ENCODE measurements around the gene KRTAP9-9.
"Not testable (repeated sequence)": the region's sequence is repeated elsewhere in the genome, so short reads cannot be mapped to it uniquely, and the experiment has no call there.

The KRTAP9-9 gene

DNA sequence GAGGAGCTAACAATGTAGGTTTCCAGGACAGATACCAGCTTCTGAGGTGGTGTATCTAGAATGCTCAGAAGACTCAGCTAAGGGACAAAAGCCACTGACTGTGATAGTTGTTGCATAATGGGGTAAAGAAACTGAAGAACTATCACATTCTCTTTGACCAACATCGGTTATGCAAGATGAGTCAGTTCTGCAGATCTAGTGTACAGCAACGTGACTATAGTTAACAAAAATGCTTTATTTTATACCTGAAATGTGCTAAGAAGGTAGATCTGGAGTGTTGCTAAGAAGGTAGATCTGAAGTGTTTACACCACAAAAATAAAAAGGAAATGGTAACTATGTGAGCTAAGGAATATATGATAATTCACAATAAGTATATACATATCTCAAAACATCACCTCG lies 12.5 kb downstream of the KRTAP9-9 start:
- no peak for DNase-seq

GRCh38 chr17:41271323-41271722 lies 16.1 kb downstream of the KRTAP9-9 start:
- not testable (repeated sequence) for DNase-seq

- DNase-seq = no peak
Observed at GRCh38 chr17:41271858-41272257, 16.7 kb downstream of the KRTAP9-9 start.

GRCh38 chr17:41275648-41276190 lies 20.5 kb downstream of the KRTAP9-9 start, which contains the start of gene KRTAP9-7:
TSS of gene KRTAP9-7 (plus strand) at chr17:41275698. CDS start at chr17:41275698, 0 bp downstream.
- DNase-seq = not testable (repeated sequence)

DNA sequence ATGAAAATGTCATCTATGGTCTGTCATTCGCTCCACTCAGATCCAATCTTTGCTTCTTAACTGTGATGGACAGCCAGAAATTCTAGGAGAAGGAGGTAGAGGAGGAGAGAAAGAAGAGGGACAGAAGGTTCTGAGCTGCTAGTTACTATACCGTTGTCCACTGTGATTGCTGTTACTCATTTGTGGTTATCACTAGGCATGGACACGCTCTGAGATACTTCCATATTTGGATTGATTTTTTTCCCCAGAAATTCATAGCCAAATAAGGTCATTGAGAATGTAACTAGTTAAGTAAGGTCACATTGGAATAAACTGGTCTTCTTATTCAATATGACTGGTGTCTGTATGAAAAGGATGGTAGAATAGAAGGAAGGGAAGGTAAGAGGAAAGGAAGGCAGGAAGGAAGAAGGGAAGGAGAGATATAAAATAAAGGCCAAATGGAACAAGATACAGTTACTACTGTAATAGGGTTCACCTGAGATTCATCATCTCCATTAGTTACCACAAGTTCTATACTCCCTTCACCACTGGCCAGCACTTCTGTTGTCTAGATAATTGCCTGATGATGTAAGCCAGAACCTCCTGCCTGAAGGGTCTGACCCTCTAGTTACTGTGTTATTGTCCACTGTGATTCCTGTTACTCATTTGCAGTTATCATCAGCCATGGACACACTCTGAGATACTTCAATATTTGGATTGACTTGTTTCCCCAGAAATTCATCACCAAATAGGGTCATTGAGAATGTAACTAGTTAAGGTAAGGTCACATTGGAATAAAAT lies 23.2 kb downstream of the KRTAP9-9 start:
- no peak for DNase-seq

- DNase-seq = no peak
Observed at GRCh38 chr17:41284043-41284442, 28.9 kb downstream of the KRTAP9-9 start.

GRCh38 chr17:41284546-41284945 lies 29.4 kb downstream of the KRTAP9-9 start:
- no peak for DNase-seq

GRCh38 chr17:41287050-41287449 lies 31.9 kb downstream of the KRTAP9-9 start:
- DNase-seq = no peak

DNA sequence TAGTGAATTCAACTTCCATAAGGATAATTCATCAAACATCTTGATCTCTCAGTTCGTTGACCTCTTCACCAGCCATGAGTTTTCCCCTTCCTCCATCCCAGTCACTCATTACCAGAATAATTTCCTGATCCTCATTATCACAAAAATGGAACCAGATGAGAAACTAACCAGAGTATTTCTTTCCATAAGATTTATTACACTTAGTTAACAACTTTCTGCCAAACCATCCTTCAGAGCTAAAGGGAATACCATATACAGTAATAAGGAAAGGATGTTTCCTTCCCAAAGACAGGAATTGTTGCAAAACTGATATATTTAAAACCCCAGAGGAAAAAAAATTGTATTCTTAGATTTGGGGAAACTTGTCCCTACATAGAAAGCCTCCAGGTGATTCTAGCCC lies 38.8 kb downstream of the KRTAP9-9 start:
- no peak for DNase-seq

DNA sequence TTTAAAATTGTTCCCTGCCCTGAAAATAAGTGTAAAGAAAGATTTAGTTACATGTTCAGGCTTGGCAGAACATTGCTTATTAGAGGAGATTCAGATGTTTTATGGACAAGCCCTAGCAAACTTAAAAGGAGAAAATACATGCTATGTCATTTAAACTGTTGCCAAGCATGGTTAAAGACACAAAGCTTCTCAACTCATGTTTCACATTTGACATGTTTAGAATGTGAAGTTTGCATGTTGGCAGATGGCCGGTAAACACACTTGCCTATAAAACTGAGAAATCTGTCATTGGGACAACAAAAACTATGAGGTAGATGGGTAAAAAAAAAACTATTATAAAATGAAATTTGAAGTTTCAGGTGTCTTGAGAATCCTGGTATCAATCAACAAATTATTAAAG lies 41.7 kb downstream of the KRTAP9-9 start:
- DNase-seq = no peak

GRCh38 chr17:41298458-41299135 lies 43.4 kb downstream of the KRTAP9-9 start:
- DNase-seq = no peak

DNA sequence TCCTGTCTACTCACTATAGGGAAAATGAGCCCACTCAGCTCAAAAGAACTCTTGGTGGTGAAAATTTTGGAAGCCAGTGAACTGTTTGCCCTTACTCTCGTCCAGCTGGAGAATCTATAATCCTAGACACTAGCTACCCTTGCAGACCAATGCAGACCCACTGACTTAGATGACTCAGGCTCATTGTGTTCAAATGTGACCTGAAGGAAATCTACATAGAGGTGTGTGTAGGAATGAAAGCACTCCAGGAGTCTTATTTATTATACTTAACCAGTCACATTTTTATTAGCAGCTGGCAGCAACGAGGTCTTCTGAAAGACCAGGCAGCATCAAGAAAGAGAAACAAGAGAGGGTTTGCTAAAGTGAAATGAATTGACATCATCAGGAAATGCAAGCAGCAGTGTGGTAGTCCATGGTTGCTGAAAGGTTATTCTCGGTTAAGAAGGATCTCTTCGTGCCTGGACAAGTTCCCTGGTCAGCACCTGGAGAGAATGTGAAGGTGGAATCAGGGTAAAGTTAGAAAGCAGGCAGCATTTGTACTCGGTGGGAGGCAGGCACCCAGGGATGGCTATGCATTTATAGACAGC lies 46.1 kb downstream of the KRTAP9-9 start:
- no peak for DNase-seq

- DNase-seq = no peak
Observed at GRCh38 chr17:41301916-41302901, 47.0 kb downstream of the KRTAP9-9 start, which contains the start of gene KRTAP29-1. TSS of gene KRTAP29-1 (minus strand) at chr17:41302851. CDS start at chr17:41302851, 0 bp downstream.

DNA sequence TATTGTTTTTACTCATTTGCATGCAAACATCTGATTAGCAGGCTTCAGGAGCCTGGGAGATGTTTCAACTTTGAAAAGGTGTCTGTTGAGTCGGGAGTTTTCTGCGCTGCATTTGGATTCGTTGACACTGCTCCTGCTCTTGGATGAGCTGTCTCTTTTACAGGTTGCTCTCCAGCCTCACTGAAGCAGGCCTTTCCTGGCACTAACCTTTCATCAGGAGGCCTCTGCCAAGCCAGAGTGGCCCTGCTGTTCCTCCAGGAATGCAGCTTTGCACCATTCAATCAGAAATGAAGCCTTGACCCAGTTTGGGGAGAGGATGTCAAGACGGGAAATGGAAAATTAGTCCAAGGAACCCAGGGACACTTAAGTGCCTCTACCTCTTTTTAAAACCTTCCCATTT lies 47.8 kb downstream of the KRTAP9-9 start:
- no peak for DNase-seq

- DNase-seq = no peak
Observed at GRCh38 chr17:41304091-41304490, 48.9 kb downstream of the KRTAP9-9 start.
